GM18909 (cell line): ENCODE data around the gene ZNF18.

Experiments used
- ATAC-seq: cut with Tn5 transposase; IDR thresholded peaks from one replicate; pipeline ENCODE4 v1.9.1; 2021; ENCODE audit warnings: mild to moderate bottlenecking; ENCODE audit not compliant: unreplicated experiment, poor library complexity

Gene ZNF18, protein sequence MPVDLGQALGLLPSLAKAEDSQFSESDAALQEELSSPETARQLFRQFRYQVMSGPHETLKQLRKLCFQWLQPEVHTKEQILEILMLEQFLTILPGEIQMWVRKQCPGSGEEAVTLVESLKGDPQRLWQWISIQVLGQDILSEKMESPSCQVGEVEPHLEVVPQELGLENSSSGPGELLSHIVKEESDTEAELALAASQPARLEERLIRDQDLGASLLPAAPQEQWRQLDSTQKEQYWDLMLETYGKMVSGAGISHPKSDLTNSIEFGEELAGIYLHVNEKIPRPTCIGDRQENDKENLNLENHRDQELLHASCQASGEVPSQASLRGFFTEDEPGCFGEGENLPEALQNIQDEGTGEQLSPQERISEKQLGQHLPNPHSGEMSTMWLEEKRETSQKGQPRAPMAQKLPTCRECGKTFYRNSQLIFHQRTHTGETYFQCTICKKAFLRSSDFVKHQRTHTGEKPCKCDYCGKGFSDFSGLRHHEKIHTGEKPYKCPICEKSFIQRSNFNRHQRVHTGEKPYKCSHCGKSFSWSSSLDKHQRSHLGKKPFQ

DNA sequence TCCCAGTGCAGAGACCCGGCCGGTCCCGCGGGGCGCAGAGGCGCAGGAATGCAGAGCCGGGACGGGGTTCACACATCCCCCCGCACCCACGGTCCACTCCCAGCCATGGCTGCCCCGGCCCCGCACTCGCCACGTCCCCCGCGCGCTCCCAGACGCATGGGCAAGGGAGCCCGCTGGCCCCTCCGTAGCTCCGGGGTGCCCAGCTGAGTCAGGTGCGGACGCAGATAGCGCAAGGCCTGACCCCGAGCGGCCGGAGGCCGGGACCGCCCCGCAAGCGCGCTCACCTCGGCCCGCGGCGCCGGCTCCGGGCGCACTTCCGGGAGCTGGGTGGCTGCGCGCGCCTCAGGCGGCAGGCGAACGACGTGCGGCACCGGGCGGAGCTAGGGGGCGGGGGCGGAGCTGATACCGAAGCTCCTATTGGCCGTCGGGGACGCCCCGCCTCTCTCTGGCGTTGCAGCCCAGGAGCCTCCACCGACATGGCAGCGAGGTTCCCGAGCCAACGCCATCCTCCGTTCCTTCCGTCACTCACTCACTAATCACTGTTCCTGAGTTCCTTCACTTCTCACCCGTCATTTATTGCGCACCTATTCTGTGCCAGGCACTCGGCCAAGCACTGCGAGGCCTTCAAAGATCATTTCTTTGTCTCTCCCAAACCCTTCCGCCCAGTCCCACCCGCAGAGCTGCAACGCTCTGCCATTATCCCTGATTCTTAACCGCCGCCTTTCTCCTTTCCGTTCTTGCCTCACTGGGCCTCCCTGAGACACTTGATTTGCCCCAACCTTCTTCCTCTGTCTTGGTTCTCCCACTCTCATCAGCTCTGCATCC lies at the start of gene ZNF18:
Gene ZNF18, minus strand, starts transcription at position 329 of the 825 bp plus-strand sequence. CDS start 4,646 bp downstream, outside the sequence.
- peak; percentile 98 for ATAC-seq

DNA sequence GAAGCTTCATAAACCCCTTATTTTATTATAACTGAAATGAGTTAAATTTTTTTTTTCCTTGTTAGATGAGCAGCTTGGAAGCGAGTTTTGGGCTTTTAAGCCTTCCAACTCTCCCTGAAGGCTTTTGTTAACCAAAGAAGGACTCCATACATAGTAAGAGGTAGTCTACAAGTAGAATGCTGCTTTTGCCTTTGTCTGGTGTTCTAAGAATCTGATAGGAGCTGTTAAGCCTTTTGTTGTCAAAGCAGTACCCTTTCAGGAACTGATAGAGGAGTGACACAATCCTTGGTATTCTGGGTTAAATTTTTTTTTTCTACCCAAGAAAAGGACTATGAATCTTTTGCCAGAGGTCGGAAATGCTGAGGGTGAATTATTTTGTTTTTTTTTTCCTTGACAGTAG lies 49.5 kb upstream of the ZNF18 start:
- no peak for ATAC-seq

DNA sequence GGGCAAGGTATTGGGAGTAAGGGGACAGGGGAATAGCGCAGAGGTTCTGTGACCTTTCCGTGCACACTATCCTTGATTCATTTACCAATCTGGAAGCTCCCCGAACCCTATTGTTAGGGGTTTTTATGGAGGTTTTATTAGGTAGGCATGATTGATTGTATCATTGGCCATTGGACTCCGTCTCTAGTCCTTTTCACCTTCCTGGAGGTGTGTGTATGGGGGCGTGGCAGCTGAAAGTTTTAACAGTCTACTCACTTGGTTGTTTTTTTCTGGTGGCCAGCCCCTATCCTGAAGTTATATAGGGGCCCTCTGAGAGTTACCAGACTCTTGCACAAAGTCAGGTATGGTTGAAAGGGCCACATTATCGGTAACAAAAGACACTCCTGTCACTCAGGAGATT lies 46.4 kb upstream of the ZNF18 start:
- no peak for ATAC-seq

DNA sequence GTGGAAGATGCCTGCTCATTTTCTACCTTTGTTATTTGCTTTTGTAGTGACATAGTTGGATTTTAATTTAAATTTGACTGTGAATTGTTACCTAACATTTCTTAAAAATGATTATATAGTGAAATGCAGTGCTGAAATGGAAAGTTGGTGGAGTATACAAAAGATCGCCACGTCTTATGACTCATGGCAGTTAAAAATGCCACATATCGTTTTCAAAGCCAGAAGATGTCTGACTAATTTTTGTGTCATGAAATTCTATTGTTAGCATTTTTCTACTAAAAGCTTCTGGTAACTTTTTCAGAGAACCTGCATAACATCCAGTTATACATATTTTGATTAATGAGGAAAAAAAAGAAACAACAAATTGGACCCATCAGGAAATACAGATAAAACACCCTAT lies 44.0 kb upstream of the ZNF18 start:
- ATAC-seq = no peak

DNA sequence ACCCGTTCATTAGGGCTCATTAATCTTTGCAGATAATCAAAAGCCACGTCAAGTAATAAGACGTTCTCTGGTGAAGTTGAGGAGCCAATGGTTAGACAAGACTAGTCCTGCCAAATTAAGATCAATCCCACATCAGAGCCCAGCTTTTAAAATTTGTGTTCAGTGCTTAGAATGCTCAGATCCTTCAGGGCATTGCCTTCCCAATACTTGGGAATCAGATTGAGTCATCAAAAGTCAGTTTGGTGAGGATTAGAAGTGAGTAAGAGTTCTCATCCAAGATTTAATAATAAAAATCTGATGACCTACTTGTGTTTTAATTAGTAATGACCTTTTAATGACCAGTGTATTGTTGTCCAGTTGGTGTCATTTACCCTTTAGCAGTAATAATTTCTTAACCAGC lies 43.2 kb upstream of the ZNF18 start:
- no peak for ATAC-seq

DNA sequence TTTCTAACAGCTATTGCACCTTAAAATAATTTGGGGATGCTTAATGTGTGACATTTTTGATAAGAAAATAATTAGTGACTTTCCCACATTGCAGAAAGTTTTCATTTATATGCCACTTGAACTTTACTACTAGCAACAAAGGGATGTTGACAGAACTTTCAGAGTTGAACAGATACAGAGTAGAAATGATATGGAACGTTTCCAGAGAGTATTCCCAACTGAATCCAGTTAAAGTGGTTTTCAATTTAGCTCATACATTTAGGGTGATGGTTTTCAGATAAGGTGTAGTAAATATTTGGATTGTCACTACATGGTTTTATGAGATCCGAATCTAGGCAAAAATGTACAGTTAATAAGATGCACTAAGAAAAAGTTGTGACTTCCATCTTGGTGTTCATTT lies 40.7 kb upstream of the ZNF18 start:
- no peak for ATAC-seq

DNA sequence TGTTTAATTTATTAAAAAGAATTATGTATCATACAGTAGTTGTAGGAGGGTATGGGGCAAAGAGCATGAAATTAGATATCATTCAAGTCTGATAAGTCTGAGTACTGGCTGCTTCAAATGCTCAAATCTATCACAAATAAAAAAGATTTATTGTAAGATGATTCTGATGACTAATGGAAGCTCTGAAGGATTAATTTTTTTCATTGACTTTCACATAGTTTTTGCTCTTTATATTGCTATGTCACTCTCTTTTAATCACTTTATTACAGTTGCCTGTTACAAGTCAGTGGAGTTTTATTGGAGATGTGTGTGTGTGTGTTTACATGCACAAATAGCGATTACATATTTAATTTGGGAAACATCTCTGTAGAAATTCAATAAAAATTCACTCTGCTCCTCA lies 38.4 kb upstream of the ZNF18 start:
- no peak for ATAC-seq

DNA sequence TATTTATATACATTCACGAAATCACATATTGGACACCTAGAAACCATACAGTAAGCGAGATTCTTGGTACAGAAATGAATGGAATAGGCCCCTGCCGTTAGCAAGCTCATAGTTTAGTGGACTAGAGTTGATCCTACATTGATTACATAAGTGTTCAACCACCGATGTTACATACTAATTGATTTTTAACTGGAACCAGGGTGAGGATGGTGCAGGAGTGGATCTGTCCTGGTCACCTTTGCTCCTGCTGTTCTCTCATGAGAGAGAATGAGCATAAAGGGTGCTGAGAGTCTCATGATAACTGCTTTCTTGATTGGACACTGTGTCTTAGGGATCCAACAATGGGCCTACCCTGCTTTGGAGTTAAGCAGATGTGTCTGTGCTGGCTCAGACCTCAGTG lies 37.3 kb upstream of the ZNF18 start:
- ATAC-seq = no peak

DNA sequence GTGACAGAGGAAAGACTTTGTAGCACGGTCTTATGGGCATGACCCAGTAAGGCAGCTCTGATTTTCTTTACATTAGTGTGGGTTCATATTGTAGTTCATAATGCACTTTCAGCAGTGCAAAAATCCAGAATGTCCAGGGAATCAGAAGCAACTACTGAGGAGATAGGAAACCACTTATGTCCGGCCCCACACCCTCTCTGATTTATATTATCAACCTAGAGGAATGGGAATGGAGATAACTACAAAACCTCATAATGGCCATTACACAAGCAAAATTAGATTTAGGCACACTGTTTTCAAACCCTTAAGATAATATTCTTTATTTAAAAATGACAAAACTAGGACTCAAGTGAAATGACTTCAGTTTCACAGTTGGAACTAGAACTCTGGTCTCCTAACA lies 31.3 kb upstream of the ZNF18 start:
- no peak for ATAC-seq

DNA sequence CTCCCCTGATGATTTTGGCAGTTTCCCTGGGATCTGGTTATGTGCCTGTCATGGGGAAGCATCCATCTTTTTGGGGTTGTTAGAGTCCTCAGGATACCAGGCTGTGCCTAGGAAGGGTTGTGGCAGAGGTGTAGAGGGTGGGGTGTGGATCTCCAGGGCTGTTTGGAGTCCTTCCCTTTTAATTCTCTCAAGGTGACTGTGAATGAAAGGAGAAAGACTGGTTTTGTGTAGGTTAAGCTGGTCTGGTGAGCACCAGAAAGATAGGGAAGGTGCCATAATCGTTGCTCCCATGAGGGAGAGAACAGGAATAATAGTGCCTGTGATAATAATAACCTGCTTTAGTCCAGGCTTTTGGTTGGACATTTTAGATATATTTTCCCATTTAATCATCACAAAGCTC lies 30.4 kb upstream of the ZNF18 start:
- no peak for ATAC-seq

DNA sequence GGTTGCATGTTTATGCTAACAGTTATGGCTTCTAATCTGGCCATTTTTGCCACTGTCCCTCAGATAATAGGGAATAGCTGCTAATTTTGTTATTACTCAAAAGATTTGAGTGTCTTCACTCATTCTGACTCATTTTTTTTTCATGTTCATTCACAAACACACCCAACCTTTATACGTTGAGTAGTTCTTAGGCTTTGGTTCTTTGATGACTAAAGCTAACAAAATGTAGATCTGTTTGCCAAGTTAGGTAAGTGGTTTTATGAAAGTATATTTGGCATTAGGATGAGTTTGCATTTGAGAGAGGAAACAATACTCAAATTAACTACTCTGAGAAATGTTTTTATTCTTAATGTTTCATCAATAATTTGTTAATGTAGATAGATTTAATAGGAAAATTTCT lies 27.1 kb upstream of the ZNF18 start:
- no peak for ATAC-seq

DNA sequence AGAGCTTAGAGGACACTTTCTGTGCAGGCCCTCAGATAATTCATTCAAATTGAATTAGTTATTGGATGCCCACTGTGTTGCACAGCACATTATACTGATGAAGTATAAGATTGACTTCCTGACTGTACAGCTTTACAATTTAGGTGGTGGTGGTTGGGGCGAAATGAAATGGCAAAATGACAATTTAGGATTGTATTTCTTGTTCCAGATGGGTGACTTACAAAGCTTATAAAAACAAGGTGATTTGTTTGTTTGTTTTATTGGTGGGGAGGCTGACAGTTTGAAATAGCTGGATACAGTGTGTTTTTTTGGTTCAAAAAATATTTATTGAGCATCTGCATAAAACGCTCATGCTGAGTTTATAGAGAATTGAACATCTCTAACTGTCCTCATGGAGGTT lies 25.0 kb upstream of the ZNF18 start:
- ATAC-seq = no peak

DNA sequence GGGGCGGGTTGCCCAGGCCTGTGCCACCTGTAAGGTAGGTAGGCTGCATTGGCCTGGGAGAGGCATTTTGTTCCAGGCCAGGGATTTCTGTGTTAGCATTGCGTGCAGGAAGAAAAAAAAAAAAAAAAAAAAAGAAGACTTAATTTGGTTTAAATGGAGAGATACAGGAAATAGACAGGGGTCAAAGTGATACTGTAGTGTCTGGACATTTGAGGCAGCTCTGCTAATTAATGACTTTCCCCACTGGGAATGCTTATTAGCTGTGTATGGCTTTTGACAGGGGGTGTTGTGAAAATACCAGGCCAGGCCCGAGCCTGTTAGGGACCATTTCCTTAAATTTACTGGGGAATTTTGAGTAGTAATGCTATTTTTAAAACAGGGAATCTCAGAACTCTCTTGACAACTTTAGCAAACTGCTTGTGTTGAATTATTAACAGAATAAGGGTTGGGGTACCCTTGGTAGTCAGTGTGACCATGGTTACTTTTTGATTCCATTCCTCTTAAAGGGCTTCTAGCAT lies 24.4 kb upstream of the ZNF18 start:
- no peak for ATAC-seq

DNA sequence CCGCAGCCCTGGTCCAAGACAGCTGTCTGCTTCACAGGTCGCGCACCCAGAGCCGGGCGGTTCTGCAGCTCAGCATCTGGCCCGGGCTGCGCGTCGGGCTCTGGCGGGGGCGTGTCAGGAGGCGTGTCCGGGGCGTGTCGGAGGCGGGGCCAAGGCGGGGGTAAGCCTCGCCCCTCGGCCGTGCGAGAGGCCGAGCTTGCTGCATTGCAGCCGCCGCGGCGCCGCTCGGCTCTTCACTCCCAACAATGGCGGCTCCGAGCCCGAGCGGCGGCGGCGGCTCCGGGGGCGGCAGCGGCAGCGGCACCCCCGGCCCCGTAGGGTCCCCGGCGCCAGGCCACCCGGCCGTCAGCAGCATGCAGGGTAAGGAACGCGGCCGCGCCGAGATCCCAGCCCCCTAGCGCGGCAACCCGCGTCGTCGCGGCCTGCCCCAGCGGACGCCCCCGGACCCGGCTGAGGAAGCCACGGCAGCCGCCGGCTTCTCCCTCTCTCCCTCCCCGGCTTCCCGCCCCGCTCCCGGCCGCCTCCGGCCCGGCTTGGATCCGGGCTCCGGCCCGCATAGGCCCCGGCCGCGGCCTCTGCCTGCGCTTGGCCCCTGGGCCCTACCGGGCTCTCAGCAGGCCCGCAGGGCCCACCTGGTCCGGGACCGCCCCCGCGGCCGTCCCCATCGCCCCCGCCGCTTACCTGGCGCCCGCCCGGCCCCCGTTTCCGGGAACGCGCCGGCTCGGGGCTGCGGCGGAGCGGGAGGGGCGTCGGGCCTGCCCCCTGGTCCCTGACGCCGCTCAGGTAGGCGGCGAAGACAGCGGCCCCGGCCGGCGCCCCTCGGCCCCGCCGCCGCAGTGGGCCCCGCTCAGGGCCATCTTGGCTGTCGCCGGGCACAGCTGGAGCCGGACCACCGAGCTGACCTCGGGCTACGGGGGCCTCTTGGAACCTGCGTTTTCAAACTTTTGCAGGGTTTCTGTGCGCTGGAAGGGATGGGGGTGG lies 23.7 kb upstream of the ZNF18 start, which contains the start of gene MAP2K4:
Gene MAP2K4, plus strand, starts transcription at position 236 of the 981 bp plus-strand sequence. Its CDS starts 10 bp downstream, at position 246.
- peak; percentile 94 for ATAC-seq

DNA sequence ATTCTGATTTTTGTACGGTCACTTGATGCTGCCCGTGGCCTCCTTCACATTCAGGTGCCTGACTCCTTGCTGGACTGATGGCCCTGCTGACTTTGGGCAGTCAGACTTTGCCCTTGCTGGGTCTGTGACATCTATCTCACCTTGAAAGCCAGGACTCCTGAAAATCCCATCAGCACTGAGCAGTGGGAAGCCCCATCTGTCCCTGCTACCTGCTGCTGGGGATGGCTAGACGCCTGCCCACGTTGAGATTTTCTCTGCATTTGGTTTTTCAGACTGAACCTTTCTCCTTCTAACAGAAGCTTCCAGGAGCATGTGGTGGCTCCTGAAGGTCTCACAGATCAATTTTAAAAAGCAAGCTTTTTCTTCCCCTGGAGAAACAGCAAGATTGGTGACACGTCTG lies 10.2 kb upstream of the ZNF18 start:
- no peak for ATAC-seq

DNA sequence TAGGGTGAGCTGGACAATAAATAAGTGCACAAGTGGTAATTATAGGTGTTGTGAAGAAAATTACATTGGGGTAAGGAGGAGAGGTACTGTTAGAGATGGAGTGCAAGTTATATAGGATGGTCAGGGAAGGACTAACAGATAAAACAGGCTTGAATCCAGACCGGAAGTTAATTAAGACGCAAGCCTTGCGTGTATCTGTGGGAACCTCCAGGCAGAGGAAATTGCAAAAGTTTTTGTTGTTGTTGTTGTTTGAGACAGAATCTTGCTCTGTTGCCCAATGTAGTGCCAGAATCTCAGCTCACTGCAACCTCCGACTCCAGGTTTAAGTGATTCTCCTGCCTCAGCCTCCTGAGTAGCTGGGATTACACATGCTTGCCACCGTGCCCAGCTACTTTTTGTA lies 2.4 kb upstream of the ZNF18 start:
- ATAC-seq = no peak

DNA sequence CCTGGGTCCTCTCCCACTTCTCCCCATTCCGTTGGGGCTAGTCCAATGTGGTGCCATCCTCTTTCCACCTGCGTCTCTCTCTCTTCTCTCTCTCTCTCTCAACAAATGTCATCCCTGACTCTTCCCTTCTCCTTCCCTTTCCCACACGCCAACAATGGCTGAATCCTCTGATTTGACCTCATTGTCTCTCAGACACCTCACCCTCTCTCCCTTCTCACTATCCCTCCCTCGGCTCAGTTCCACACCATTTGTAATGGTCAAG lies 628 bp upstream of the ZNF18 start:
- no peak for ATAC-seq

DNA sequence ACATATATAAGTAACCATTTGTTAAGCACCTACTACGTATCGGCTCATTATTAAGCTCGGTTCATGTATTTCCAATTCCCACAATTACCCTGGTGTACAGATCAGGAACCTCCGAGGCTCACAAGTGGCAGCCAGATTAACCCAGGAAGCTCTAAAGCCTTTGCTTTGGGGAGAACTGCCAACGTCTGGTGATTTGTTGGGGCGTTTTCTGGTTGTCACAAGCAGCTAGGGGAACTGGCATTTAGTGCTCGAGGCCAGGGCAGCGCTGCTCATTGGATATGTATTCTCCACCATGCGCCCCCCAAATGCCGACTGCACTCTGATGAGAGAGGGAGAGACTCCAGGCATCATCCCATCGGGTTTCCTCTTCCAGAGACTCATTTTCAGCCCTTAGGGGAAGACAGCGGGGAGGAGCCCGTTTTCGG lies 541 bp downstream of the ZNF18 start:
- ATAC-seq = peak; percentile 47

DNA sequence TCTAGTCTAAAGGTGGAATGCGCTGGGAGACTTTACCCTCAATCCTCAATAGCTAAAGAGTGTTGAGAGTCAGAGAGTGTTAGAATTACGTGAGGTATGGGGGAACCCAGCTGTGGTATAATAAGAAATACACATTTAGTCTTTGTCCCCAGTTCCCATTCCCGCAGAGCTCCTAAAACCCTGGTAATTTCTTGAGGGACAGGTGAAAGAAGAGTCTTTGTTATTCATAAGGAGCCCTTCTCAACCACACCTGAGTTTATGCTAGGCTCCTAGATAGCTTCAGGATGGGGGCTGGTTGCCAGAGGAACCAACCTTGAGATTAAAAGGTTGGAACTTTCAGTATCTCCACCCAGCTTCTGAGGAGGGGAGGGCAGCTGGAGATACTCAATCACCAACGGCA lies 5.8 kb downstream of the ZNF18 start:
- no peak for ATAC-seq

DNA sequence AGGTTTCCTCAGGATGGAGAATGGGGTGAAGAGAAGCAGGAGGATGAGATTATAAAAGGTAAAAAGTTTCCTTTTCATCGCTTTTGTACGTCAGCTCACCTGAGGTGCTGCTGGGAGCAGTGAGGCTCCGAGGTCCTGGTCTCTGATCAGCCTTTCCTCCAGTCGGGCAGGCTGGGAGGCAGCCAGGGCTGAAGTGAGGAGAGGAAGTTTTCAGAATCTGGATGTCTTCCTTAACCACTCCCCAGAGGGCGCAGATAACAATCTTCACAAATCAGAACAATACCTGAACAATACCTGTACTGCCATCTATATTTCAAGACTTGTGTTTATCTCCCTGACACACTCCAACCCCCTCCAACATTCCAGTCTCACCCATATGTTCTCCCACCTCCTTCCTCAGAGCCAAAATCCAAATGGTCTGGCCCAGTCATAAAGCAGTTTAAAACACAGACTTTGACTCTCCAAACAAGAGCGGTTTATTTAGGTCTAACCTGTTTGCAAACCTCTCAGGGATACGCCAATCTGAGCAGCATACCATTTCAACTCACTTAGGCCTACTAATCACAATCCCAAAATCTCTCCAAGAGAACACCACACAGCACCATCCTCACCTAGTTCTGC lies 6.8 kb downstream of the ZNF18 start:
- no peak for ATAC-seq
